ENCODE data around the gene MICAL2. TPM values are rescaled to one million over a fixed set of nuclear protein-coding genes. Genes with fewer than 3 reads are reported as not detected.

MICAL2 gene
- total and polyA plus RNA-seq, 2 donors (not counting 3 experiments of a cell fraction or from before 2014, with no cell fraction given) = 67.6 to 200 TPM

DNA sequence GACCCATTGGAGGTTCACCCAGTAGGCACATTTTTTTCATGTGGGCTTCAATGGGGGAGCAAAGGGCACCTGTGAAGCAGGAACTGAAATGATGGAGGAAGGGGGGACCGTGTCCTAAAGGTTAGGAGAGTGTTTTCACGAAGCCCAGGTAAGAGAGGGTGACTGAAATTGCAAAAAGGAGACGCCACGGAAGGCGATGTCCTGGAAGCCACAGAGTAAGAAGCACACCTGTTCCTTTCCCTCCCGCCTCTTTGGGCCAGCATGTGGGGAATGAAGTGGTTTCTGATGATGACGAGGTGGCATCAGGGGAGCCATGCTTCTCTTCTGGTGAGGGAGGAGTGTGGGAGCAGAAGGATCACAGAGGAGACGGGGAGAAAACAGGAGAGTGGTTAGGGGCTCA is 37.0 kb upstream of the MICAL2 start:
- FAIRE-seq = no peak
- POLR2A ChIA-PET = no interaction called here
- DNase-seq (ENCODE audit: low read depth, low spot score) = no peak
- TF ChIP-seq EZH2 (IDR thresholded peaks at IDR 0.05; ENCODE audit: borderline replicate concordance, low read depth, low read length, severe bottlenecking) = no peak
- no peak for TF ChIP-seq GATA2 (IDR thresholded peaks at IDR 0.05; ENCODE audit: insufficient read depth, insufficient read length, low read depth, low read length)
- TF ChIP-seq, protein P1, sequence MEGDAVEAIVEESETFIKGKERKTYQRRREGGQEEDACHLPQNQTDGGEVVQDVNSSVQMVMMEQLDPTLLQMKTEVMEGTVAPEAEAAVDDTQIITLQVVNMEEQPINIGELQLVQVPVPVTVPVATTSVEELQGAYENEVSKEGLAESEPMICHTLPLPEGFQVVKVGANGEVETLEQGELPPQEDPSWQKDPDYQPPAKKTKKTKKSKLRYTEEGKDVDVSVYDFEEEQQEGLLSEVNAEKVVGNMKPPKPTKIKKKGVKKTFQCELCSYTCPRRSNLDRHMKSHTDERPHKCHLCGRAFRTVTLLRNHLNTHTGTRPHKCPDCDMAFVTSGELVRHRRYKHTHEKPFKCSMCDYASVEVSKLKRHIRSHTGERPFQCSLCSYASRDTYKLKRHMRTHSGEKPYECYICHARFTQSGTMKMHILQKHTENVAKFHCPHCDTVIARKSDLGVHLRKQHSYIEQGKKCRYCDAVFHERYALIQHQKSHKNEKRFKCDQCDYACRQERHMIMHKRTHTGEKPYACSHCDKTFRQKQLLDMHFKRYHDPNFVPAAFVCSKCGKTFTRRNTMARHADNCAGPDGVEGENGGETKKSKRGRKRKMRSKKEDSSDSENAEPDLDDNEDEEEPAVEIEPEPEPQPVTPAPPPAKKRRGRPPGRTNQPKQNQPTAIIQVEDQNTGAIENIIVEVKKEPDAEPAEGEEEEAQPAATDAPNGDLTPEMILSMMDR (IDR thresholded peaks at IDR 0.05; ENCODE audit: extremely low read depth in 1 of 2, insufficient read depth in 1 of 2, low read depth in 1 of 2, low read length in 2 of 2) = no peak
- no peak for TF ChIP-seq MYC (IDR thresholded peaks at IDR 0.05; ENCODE audit: low read depth, low read length)
- no peak for TF ChIP-seq POLR2A (IDR thresholded peaks at IDR 0.05; ENCODE audit: low read depth, low read length)
- TF ChIP-seq FOS (IDR thresholded peaks at IDR 0.05; ENCODE audit: borderline replicate concordance, insufficient read depth, low read length) = no peak
- no peak for TF ChIP-seq JUN (IDR thresholded peaks at IDR 0.05; ENCODE audit: borderline replicate concordance, insufficient read depth, insufficient read length, low read depth)
- Histone ChIP-seq H3K79me2 (ENCODE audit: control insufficient read depth, insufficient read depth, low read length) (no peaks in the 10 kb centered on the region), H3K9ac (replicated peaks; ENCODE audit: extremely low read depth, insufficient read depth, low read length) (no peak overlapping the region), H3K9me1 (replicated peaks; ENCODE audit: control insufficient read depth, extremely low read depth, insufficient read depth, low read length) (no peaks in the 10 kb centered on the region), H4K20me1 (replicated peaks; ENCODE audit: control insufficient read depth, extremely low read depth, insufficient read depth, low read length) (no peaks in the 10 kb centered on the region), H3K9me3 (replicated peaks; ENCODE audit: control insufficient read depth, insufficient read depth, low read length) (no peaks in the 10 kb centered on the region), H3K4me2 (ENCODE audit: insufficient read depth, low read length) (no peak overlapping the region), H3K4me3 (replicated peaks in 1 of 3; ENCODE audit: insufficient read depth in 1 of 3, low read depth in 1 of 3, low read length in 3 of 3) (no peak overlapping the region), H3K27ac (ENCODE audit: insufficient read depth, low read depth, low read length) (no peak overlapping the region), H3K36me3 (ENCODE audit: control insufficient read depth in 2 of 2, extremely low read depth in 1 of 2, insufficient read depth in 2 of 2, low read length in 2 of 2) (no peaks in the 10 kb centered on the region), H3K4me1 (ENCODE audit: control insufficient read depth, extremely low read depth, insufficient read depth, low read length) (no peaks in the 10 kb centered on the region), H3K27me3 (ENCODE audit: control insufficient read depth in 2 of 2, insufficient read depth in 2 of 2, low read length in 2 of 2) (no peaks in the 10 kb centered on the region), H2AFZ (ENCODE audit: low read depth, low read length) (no peak overlapping the region)
- dilution Hi-C loops (cut with MboI; ENCODE audit: extremely low pct_ligation_motif_present, low sequenced_read_pairs) = no loop called here
- BruUV-seq (replicated peaks) = no TSS peak
- intact Hi-C loops (cut with micrococcal nuclease) = no loop called here
- CTCF ChIA-PET = no interaction called here

Data from endothelial cell of umbilical vein (primary cell).